NCI-H2107 treated with DMSO at 0.1 percent for 48 hours (cell line): ENCODE data around the gene AFF2.

Experiments
- DNase-seq: peaks from one replicate; lab custom pipeline; 2025; ENCODE audit not compliant: unreplicated experiment; lab: John Stamatoyannopoulos, UW

Gene AFF2

GRCh38 chrX:148722966-148723365, 222.5 kb downstream of the AFF2 start:
- no peak for DNase-seq

- no peak for DNase-seq
These were observed 223.1 kb downstream of the AFF2 start for GRCh38 chrX:148723551-148723950.

- no peak for DNase-seq
These were observed 228.5 kb downstream of the AFF2 start for GRCh38 chrX:148728901-148729300.

- no peak for DNase-seq
These were observed 232.3 kb downstream of the AFF2 start for GRCh38 chrX:148732743-148733142.

GRCh38 chrX:148741441-148741840, 241.0 kb downstream of the AFF2 start:
- DNase-seq, result no peak

GRCh38 chrX:148755111-148755510, 254.7 kb downstream of the AFF2 start:
- no peak for DNase-seq

GRCh38 chrX:148763896-148764295, 263.5 kb downstream of the AFF2 start:
- no peak for DNase-seq

- no peak for DNase-seq
These were observed 267.9 kb downstream of the AFF2 start for GRCh38 chrX:148768296-148768695.

GRCh38 chrX:148771440-148771839, 271.0 kb downstream of the AFF2 start:
- DNase-seq, result no peak

- no peak for DNase-seq
These were observed 273.9 kb downstream of the AFF2 start for GRCh38 chrX:148774276-148774675.

- DNase-seq, result no peak
These were observed 283.7 kb downstream of the AFF2 start for GRCh38 chrX:148784137-148784536.

GRCh38 chrX:148784856-148785255, 284.4 kb downstream of the AFF2 start:
- DNase-seq, result no peak

GRCh38 chrX:148785256-148785655, 284.8 kb downstream of the AFF2 start:
- no peak for DNase-seq

GRCh38 chrX:148788449-148788848, 288.0 kb downstream of the AFF2 start:
- DNase-seq, result no peak

GRCh38 chrX:148794350-148794749, 293.9 kb downstream of the AFF2 start:
- DNase-seq, result no peak

GRCh38 chrX:148804579-148805355, 304.4 kb downstream of the AFF2 start:
- DNase-seq, result no peak

GRCh38 chrX:148806145-148806870, 305.9 kb downstream of the AFF2 start:
- no peak for DNase-seq

GRCh38 chrX:148808833-148809232, 308.4 kb downstream of the AFF2 start:
- no peak for DNase-seq

- DNase-seq, result no peak
These were observed 310.8 kb downstream of the AFF2 start for GRCh38 chrX:148811236-148811635.

- no peak for DNase-seq
These were observed 313.0 kb downstream of the AFF2 start for GRCh38 chrX:148813422-148813821.

GRCh38 chrX:148813967-148814366, 313.6 kb downstream of the AFF2 start:
- DNase-seq, result no peak

- DNase-seq, result no peak
These were observed 315.0 kb downstream of the AFF2 start for GRCh38 chrX:148815218-148815961.
